Right forelimb (tissue), 1 donor: Measurements from ENCODE around the gene SORBS2.

Experiments used
- DNase-seq: peaks from one replicate; pipeline ENCODE4 v3.0.0-alpha.2; 2018

Gene SORBS2

DNA sequence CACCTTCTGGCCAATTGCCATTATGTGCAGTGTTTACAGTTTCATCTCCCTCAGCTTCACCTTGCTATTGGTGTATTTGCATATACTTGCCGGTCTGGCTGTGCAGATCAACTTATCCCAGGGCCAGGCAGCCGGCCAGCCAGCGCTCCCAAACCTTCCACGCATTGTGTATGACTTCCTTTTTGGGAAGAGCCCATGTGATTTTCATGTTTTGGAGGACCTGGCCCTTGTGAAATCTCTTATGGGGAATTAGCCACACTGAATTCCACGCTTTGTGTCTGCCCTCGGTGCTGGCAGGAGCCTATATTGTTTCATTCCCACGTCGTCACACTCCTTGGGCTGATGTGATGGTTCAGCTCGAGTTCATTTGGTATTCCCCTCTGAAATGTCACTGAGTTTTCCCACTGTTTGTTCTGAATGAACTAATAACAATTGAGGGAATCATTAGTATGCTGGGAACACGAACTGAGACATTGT lies 270.7 kb downstream of the SORBS2 start:
- DNase-seq: peak; percentile 59

- DNase-seq: no peak
These were observed 271.4 kb downstream of the SORBS2 start for GRCh38 chr4:185540487-185541120.

- no peak for DNase-seq
These were observed 272.0 kb downstream of the SORBS2 start for GRCh38 chr4:185540040-185540439.

- no peak for DNase-seq
These were observed 273.2 kb downstream of the SORBS2 start for GRCh38 chr4:185538806-185539205.

GRCh38 chr4:185536411-185536709 lies 275.6 kb downstream of the SORBS2 start:
- DNase-seq: no peak

DNA sequence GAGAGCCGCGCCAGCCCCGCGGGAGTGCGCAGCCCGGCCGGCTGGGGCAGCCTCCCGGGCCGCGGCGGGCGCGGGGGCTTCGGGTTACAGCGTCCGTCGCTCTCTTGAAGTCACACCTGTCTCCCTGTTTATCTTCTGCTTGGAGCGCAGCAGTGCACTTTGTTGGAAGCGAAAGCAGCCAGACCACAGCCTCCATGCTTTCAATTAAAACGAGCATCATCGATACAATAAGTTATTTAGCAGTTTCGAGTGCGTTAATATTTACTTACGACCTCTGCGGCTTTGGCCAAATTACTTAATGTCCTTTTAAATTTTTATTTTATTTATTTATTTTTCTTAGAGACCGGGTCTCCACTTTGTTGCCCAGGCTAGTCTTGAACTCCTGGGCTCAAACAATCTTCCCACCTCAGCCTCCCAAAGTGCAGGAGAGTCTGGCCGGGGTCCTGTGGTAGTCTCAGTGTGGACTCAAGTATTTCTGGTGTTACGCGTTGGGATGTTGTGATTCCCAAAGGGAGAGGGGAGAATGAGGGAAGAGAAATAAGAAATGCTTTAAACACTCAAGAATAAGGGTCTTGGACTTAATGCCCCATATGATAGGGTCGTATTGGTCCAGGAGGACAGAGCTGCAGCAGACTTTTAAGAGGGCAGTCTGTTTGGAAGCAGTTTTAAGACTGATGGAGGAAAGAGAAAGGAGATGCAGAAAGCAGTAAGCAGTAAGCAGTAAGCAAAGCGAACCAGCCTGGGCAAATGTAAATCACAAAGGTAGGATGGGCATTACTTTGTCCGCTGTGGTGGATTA lies 276.2 kb downstream of the SORBS2 start:
- DNase-seq: peak; percentile 77
